K562 (cell line): ENCODE measurements around the gene HOXB5. TPM values are rescaled to one million over a fixed set of nuclear protein-coding genes. Genes with fewer than 3 reads are reported as not detected.
A peak's percentile ranks its signal among the peaks of the same experiment; 100 is the strongest.

Experiments
- CAMTA2 ChIP-seq: fragments of 250-450 bp; sonication (Bioruptor Pico); conservative IDR thresholded peaks from 2 replicates; pipeline ENCODE4 v1.5.1; 2022
- ETS2 ChIP-seq: IDR thresholded peaks from 2 replicates; pipeline ENCODE4 v1.6.1; 2016; ENCODE audit warnings: borderline replicate concordance, missing genetic modification characterization, mild to moderate bottlenecking, moderate library complexity, missing compliant biosample characterization; ENCODE audit not compliant: poor library complexity, severe bottlenecking
- ETV6 ChIP-seq, 3 experiments: fragments of 150-350 bp in 1 of 3; sonication (generic) in 1 of 3; formaldehyde crosslinking in 1 of 3; IDR thresholded peaks; 2 replicates each; pipeline versions ENCODE4 v1.6.1 to v1.8.0; 2014 to 2022; ENCODE audit warnings: borderline replicate concordance in 2 of 3, low read depth in 2 of 3, antibody characterized with exemption in 1 of 3, low read length in 1 of 3, mild to moderate bottlenecking in 1 of 3, missing genetic modification reagents in 1 of 3
- HMG20A ChIP-seq: fragments of 450-650 bp; formaldehyde crosslinking; conservative IDR thresholded peaks from 2 replicates; pipeline ENCODE4 v1.4.0; 2020; ENCODE audit warnings: mild to moderate bottlenecking, mixed read lengths
- KAT7 ChIP-seq: sonication (generic); formaldehyde crosslinking; IDR thresholded peaks from 2 replicates; pipeline ENCODE4 v1.8.0; 2022; ENCODE audit warnings: missing genetic modification reagents, mild to moderate bottlenecking, borderline replicate concordance
- MAFF ChIP-seq: IDR thresholded peaks from 2 replicates; pipeline ENCODE4 v1.6.1; 2012; ENCODE audit warnings: low read length, improper control_type of control experiment
- MEIS2 ChIP-seq: fragments of 450-650 bp; IDR thresholded peaks from 2 replicates; pipeline ENCODE4 v1.6.1; 2014; ENCODE audit warnings: mild to moderate bottlenecking; ENCODE audit not compliant: partially characterized antibody
- NCOR1 ChIP-seq: fragments of 450-650 bp; IDR thresholded peaks from 2 replicates; pipeline ENCODE4 v1.6.1; 2016; ENCODE audit warnings: mild to moderate bottlenecking, moderate library complexity
- PHF21A ChIP-seq: fragments of 450-650 bp; IDR thresholded peaks from 2 replicates; pipeline ENCODE4 v1.6.1; 2017; ENCODE audit warnings: low read depth, borderline replicate concordance
- RBFOX2 ChIP-seq: fragments of 200-400 bp; formaldehyde crosslinking; IDR thresholded peaks from 2 replicates; pipeline ENCODE4 v1.6.1; 2017; ENCODE audit warnings: low read depth, mild to moderate bottlenecking, low read length, moderate library complexity
- SIN3B ChIP-seq: fragments of 450-650 bp; IDR thresholded peaks from 2 replicates; pipeline ENCODE4 v1.6.1; 2017; ENCODE audit warnings: low read depth, mild to moderate bottlenecking, moderate library complexity
- SOX6 ChIP-seq: fragments of 450-650 bp; IDR thresholded peaks from 2 replicates; pipeline ENCODE4 v1.6.1; 2014; ENCODE audit warnings: mild to moderate bottlenecking
- SRSF3 ChIP-seq: fragments of 200-400 bp; formaldehyde crosslinking; IDR thresholded peaks from 2 replicates; pipeline ENCODE4 v1.6.1; 2016; ENCODE audit warnings: mild to moderate bottlenecking, low read length, moderate library complexity; ENCODE audit not compliant: insufficient read depth
- TAL1 ChIP-seq: fragments of 450-650 bp; IDR thresholded peaks from 2 replicates; pipeline ENCODE4 v1.6.1; 2016; ENCODE audit warnings: mild to moderate bottlenecking
- ZFX ChIP-seq: sonication (generic); formaldehyde crosslinking; IDR thresholded peaks from 2 replicates; pipeline ENCODE4 v1.8.0; 2022; ENCODE audit warnings: mild to moderate bottlenecking, missing genetic modification reagents, moderate library complexity
- ZNF134 ChIP-seq: fragments of 250-450 bp; sonication (Bioruptor Pico); conservative IDR thresholded peaks from 2 replicates; pipeline ENCODE4 v1.4.0; 2020
- ZNF384 ChIP-seq: IDR thresholded peaks from 2 replicates; pipeline ENCODE4 v1.6.1; 2012; ENCODE audit warnings: low read depth, low read length, improper control_type of control experiment
- polyA plus RNA-seq, 8 experiments: library from polyadenylated mRNA; depleted of rRNA in 4 of 8; stranded (reverse) in 5 of 8; unstranded in 3 of 8; fragments of >200 nt; fragmentation: Nextera tagmentation in 2 of 8; fragmentation: Illumina TruSeq in 1 of 8; extraction: Ambion mirVana in 2 of 8; extraction: Trizol in 1 of 8; gene quantifications; 2 replicates each; pipeline versions ENCODE4 v1.2.1 to v1.2.3, GENCODE V29; 2011 to 2014; ENCODE audit warnings: inconsistent platforms in 1 of 8, missing spikeins in 1 of 8
- total RNA-seq, 7 experiments: library from RNA; depleted of rRNA in 6 of 7; stranded (reverse); fragments of >200 nt in 6 of 7; fragmentation: Illumina TruSeq in 2 of 7; extraction: Trizol in 2 of 7; gene quantifications; 2 replicates each; pipeline versions ENCODE4 v1.2.1 to v1.2.3, GENCODE V29; 2011 to 2021; ENCODE audit warnings: low replicate concordance in 1 of 7
- TF ChIP-seq, protein P1 (sequence below): fragments of 250-450 bp; sonication (Bioruptor Pico); IDR thresholded peaks from 2 replicates; pipeline ENCODE4 v1.8.0; 2021; ENCODE audit warnings: moderate library complexity, mild to moderate bottlenecking, inconsistent platforms
- TF ChIP-seq, protein P2 (sequence below), 2 experiments: fragments of 450-650 bp in 1 of 2; IDR thresholded peaks; 2 replicates each; pipeline ENCODE4 v1.6.1; 2011 to 2017; ENCODE audit warnings: low read depth in 2 of 2, antibody characterized with exemption in 1 of 2, borderline replicate concordance in 1 of 2, low read length in 1 of 2, mild to moderate bottlenecking in 1 of 2, mixed read lengths in 1 of 2; ENCODE audit not compliant: control insufficient read depth in 1 of 2
- TF ChIP-seq, protein P3 (sequence below): fragments of 450-650 bp; IDR thresholded peaks from 2 replicates; pipeline ENCODE4 v1.6.1; 2017; ENCODE audit warnings: antibody characterized with exemption, mild to moderate bottlenecking
- TF ChIP-seq, protein P4 (sequence below): sonication (generic); formaldehyde crosslinking; IDR thresholded peaks from 2 replicates; pipeline ENCODE4 v1.8.0; 2022; ENCODE audit warnings: missing genetic modification reagents, mild to moderate bottlenecking, borderline replicate concordance

The HOXB5 gene
- total and polyA plus RNA-seq, 9 of the 15 experiments (the other 6 are each of a cell fraction or from before 2014, with no cell fraction given) = 0.24 to 2.7 (median 0.65) TPM

DNA sequence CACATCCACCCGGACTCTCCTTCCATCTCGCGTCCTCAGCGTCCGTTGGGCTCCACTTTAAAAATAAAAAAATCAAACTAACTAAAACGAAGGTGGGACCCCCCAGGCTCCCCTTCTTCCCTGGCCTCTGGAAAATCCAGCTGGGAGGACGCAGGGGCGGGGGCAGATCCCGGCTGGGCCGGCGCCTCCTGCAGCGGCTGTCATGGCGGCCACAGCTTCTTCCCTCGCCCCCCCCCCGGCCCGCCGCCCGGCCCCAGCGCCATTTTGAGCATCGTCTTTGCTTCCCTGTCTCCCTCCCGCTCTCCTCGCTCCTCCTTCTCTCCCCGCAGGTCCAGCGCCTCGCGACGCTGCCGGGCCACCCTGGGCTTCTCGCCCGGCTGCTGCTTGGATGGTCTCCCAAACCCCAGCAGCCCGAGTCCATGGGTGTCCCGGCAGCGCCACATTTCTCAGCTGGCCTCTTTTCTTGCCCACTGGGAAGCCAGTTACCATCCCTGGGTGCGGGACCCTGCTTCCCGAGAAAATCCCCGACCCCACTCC, 51.9 kb downstream of the HOXB5 start (continued):
- TF ChIP-seq MAFF (no peak), SOX6 (no peak), HMG20A (CRISPR knock-in tag) (no peak), MEIS2 (no peak), PHF21A (no peak), ZFX (peak; percentile 64), CAMTA2 (CRISPR knock-in tag) (no peak), ZNF384 (no peak), ETS2 (tag) (no peak), ETV6 (IDR thresholded peaks at IDR 0.05; ENCODE audit: borderline replicate concordance in 1 of 2, low read depth in 2 of 2, low read length in 1 of 2) (no peak), ETV6 (CRISPR knock-in tag; IDR thresholded peaks at IDR 0.05; ENCODE audit: borderline replicate concordance) (no peak), TAL1 (no peak), SRSF3 (no peak), KAT7 (CRISPR knock-in tag) (no peak), ZNF134 (CRISPR knock-in tag) (no peak), NCOR1 (no peak), SIN3B (no peak), RBFOX2 (peak; percentile 82)
- TF ChIP-seq, protein P1, sequence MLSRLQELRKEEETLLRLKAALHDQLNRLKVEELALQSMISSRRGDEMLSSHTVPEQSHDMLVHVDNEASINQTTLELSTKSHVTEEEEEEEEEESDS (CRISPR knock-in tag) = no peak
- TF ChIP-seq, protein P2, sequence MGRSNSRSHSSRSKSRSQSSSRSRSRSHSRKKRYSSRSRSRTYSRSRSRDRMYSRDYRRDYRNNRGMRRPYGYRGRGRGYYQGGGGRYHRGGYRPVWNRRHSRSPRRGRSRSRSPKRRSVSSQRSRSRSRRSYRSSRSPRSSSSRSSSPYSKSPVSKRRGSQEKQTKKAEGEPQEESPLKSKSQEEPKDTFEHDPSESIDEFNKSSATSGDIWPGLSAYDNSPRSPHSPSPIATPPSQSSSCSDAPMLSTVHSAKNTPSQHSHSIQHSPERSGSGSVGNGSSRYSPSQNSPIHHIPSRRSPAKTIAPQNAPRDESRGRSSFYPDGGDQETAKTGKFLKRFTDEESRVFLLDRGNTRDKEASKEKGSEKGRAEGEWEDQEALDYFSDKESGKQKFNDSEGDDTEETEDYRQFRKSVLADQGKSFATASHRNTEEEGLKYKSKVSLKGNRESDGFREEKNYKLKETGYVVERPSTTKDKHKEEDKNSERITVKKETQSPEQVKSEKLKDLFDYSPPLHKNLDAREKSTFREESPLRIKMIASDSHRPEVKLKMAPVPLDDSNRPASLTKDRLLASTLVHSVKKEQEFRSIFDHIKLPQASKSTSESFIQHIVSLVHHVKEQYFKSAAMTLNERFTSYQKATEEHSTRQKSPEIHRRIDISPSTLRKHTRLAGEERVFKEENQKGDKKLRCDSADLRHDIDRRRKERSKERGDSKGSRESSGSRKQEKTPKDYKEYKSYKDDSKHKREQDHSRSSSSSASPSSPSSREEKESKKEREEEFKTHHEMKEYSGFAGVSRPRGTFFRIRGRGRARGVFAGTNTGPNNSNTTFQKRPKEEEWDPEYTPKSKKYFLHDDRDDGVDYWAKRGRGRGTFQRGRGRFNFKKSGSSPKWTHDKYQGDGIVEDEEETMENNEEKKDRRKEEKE (IDR thresholded peaks at IDR 0.05; ENCODE audit: borderline replicate concordance in 1 of 2, control insufficient read depth in 1 of 2, low read depth in 2 of 2, low read length in 1 of 2) = no peak
- TF ChIP-seq, protein P3, sequence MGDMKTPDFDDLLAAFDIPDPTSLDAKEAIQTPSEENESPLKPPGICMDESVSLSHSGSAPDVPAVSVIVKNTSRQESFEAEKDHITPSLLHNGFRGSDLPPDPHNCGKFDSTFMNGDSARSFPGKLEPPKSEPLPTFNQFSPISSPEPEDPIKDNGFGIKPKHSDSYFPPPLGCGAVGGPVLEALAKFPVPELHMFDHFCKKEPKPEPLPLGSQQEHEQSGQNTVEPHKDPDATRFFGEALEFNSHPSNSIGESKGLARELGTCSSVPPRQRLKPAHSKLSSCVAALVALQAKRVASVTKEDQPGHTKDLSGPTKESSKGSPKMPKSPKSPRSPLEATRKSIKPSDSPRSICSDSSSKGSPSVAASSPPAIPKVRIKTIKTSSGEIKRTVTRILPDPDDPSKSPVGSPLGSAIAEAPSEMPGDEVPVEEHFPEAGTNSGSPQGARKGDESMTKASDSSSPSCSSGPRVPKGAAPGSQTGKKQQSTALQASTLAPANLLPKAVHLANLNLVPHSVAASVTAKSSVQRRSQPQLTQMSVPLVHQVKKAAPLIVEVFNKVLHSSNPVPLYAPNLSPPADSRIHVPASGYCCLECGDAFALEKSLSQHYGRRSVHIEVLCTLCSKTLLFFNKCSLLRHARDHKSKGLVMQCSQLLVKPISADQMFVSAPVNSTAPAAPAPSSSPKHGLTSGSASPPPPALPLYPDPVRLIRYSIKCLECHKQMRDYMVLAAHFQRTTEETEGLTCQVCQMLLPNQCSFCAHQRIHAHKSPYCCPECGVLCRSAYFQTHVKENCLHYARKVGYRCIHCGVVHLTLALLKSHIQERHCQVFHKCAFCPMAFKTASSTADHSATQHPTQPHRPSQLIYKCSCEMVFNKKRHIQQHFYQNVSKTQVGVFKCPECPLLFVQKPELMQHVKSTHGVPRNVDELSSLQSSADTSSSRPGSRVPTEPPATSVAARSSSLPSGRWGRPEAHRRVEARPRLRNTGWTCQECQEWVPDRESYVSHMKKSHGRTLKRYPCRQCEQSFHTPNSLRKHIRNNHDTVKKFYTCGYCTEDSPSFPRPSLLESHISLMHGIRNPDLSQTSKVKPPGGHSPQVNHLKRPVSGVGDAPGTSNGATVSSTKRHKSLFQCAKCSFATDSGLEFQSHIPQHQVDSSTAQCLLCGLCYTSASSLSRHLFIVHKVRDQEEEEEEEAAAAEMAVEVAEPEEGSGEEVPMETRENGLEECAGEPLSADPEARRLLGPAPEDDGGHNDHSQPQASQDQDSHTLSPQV = peak; percentile 35; the same call in 1 of the 2 replicates
- TF ChIP-seq, protein P4, sequence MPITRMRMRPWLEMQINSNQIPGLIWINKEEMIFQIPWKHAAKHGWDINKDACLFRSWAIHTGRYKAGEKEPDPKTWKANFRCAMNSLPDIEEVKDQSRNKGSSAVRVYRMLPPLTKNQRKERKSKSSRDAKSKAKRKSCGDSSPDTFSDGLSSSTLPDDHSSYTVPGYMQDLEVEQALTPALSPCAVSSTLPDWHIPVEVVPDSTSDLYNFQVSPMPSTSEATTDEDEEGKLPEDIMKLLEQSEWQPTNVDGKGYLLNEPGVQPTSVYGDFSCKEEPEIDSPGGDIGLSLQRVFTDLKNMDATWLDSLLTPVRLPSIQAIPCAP = no peak
